NB4 (cell line): ENCODE results near the gene GRIN3B.

Experiments used
- MYC ChIP-seq: IDR thresholded peaks from 2 replicates; pipeline ENCODE4 v1.6.1; 2011; ENCODE audit warnings: low read depth, low read length
- POLR2A ChIP-seq: IDR thresholded peaks from 2 replicates; pipeline ENCODE4 v1.6.1; 2011; ENCODE audit warnings: mild to moderate bottlenecking; ENCODE audit not compliant: insufficient read length; ENCODE audit errors: extremely low read depth
- TF ChIP-seq, protein P1 (sequence below): IDR thresholded peaks from one replicate; pipeline ENCODE4 v1.5.1; 2012; ENCODE audit warnings: low read depth, low read length
- TF ChIP-seq, protein P2 (sequence below): IDR thresholded peaks from 2 replicates; pipeline ENCODE4 v1.6.1; 2011; ENCODE audit warnings: low read depth, low read length

DNA sequence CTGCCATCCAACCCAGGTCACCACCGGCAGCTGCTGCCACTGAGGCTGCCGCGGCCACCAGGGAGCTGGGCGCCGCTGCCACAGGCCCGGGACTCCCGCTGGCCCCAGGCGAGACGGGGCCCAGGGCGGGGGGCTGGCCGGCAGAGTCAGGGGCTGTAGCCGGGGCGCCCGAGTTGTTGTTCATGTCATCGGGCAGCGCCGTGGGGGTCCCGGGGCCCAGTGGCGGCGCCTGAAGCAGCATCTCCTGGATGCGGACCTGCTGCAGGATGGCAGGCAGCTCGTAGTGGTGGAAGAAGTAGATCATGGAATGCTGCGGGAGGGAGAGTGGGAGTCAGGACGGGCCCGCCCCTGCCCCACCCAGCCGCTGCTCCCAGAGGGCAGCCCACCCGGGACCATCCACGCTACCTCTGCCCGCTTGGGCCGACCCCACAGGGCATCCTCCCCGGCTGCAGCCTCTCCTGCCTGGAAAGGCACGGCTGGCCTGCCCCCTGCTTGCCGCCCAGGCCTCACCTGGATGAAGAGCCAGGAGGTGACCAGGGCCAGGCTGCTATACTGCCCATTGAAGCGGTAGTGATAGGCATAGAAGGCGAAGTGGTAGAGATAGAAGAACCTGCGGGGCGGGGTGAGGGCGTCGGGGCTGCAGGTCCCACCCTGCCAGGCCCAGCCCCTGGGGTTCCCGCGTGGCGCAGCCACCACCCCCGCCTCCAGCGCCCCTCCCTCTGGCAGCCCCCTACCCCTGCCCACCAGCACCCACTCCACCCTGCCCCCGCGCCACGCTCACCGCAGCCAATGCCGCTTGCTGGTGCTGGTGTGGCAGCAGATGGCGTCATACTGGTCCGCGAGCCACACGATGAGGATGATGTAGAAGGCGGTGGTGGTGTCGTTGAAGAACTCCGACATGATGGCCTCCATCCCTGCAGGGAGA, 10.6 kb downstream of the GRIN3B start:
- TF ChIP-seq, protein P1, sequence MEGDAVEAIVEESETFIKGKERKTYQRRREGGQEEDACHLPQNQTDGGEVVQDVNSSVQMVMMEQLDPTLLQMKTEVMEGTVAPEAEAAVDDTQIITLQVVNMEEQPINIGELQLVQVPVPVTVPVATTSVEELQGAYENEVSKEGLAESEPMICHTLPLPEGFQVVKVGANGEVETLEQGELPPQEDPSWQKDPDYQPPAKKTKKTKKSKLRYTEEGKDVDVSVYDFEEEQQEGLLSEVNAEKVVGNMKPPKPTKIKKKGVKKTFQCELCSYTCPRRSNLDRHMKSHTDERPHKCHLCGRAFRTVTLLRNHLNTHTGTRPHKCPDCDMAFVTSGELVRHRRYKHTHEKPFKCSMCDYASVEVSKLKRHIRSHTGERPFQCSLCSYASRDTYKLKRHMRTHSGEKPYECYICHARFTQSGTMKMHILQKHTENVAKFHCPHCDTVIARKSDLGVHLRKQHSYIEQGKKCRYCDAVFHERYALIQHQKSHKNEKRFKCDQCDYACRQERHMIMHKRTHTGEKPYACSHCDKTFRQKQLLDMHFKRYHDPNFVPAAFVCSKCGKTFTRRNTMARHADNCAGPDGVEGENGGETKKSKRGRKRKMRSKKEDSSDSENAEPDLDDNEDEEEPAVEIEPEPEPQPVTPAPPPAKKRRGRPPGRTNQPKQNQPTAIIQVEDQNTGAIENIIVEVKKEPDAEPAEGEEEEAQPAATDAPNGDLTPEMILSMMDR, result no peak
- no peak for TF ChIP-seq POLR2A
- no peak for TF ChIP-seq MYC
- TF ChIP-seq, protein P2, sequence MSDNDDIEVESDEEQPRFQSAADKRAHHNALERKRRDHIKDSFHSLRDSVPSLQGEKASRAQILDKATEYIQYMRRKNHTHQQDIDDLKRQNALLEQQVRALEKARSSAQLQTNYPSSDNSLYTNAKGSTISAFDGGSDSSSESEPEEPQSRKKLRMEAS, result no peak
